GM19193 (cell line): ENCODE data around the gene NDUFB4.

Source experiments
- POLR2A ChIP-seq: IDR thresholded peaks from 4 replicates; pipeline ENCODE4 v1.6.1; 2011; ENCODE audit not compliant: insufficient read depth, insufficient read length; ENCODE audit errors: extremely low read depth

Gene NDUFB4

DNA sequence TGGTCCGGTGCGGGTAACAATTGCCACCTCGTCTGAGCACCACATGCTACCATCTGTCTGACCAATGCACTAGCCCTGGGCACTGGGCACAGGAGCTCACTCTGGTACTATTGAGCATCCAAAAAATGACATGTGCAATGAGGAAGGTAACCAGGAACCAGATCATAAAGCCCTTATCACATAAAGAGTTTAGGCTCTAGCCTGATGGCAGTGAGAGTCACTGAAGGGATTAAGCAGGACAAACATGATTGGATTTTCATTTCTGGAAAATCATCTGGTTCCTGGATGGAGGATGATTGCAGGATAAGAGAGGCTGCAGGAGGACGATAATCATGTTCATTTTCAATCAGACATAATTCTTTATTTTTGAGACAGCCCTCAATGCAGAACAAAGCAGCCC lies 12.4 kb downstream of the NDUFB4 start:
- TF ChIP-seq POLR2A, result no peak

DNA sequence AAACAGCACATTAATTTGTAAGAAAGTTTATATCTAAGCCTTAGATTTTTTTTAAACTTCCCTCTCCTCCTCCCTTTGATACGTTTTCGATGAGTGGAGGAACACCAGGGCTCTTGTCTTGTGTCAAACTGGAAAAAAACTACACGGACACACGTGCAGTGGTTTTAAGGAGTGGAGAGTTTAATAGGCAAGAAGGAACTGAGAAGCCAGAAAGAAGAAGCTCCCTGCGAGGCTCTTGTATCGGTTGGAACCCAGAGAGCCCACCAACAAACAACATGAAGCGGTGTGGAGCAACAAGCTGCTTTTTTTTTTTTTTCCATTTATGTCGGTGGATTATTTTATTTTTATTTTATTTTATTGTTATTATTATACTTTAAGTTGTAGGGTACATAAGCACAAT lies 18.6 kb downstream of the NDUFB4 start:
- no peak for TF ChIP-seq POLR2A

DNA sequence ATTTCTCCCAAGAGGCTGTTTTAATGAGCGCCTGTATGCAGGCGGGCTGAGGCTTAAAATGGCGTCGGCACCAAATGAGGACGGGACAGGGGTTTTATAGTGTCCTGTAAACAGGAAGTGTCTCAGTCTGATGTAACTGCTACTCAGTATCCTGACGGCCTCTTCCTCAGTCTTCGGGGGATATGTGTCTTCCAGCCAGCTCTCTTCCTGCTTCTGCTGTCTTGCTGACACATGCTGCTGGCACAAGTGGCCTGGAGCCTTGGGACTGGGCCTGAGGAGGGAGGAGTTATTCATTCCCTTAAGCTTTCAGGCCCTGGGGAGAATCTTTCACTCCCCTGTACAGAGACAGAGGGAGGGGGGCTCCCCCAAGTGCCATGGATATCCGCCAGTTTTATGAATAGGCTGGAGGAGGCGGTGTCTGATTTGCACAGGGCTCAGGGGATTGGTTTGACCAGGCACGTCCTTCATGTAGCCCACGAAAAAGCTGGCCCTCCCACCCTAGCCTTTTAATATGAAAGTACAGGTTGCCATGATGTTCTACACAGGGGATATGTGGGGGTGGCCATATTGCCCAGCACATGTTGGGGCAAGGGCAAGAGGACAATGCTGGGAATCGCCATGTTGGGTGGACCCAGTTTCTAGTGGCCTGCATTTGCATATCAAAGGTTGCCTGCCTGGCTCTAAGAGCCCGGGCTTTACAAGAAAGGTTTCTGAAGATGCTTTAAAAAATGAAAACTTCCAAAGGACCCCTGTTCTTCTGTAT lies 19.9 kb downstream of the NDUFB4 start:
- TF ChIP-seq POLR2A, result no peak

DNA sequence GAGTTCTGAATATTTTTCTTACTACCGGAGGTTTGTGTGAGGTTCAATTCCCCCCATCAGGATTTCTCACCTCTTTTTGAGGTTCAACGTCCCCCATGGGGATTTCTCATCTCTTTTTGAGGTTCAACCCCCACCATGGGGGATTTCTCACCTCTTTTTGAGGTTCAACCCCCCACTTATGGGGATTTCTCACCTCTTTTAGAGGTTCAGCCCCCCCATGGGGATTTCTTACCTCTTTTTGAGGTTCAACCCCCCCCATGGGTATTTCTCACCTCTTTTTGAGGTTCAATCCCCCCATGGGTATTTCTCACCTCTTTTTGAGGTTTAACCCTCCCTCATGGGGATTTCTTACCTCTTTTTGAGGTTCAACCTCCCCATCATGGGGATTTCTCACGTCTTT lies 26.3 kb downstream of the NDUFB4 start:
- no peak for TF ChIP-seq POLR2A

DNA sequence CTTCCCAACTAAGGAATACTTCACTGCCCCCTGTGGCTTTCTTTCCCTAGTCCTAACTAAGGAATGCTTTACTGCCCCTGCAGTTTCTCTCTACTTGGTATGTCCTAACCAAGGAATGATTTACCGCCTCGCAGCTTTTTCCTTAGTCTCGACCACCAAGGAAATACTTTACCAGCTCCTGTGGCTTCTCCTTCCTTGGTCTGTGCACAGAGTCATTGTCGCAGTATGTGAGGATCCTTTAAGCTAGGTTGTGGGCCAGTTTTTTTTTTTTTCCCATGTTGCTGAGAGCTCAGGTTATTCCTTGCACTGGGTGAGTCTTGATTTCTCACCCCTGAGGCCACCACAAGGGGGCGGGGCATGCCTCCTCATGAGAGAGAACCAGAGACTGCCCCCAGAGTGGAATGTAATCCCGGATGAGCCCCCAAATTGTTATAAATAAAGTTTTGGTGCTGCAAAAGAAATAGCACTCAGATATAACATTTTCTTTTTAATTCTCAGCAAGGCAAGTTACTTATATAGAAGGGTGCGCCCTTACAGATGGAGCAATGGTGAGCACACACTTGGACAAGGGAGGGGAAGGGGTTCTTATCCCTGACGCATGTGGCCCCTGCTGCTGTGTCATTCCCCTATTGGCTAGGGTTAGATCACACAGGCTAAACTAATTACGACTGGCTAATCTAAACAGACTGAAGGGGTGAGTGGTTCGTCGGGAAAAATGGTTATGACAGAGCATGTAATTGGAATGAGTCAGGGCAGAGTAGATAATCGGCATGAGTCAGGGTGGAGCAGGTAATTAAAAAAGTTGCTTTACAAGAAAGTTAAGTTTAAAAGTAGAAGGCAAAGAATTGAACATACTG lies 27.0 kb downstream of the NDUFB4 start:
- no peak for TF ChIP-seq POLR2A

DNA sequence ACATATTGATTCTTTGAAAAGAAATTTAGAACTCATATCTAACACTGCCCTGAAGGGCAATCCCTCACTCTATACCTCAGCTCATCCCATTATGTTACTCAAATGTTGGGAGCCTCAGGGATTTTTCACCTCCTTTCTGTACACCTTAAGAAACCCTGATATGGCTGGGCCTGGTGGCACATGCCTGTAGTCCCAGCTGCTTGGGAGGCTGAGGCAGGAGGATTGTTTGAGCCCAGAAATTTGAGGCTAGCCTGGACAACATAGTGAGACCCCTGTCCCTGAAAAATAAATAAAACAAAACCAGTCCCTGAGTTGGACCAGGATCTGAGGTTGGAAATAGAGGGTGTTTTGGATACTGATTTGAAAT lies 27.6 kb downstream of the NDUFB4 start:
- no peak for TF ChIP-seq POLR2A

DNA sequence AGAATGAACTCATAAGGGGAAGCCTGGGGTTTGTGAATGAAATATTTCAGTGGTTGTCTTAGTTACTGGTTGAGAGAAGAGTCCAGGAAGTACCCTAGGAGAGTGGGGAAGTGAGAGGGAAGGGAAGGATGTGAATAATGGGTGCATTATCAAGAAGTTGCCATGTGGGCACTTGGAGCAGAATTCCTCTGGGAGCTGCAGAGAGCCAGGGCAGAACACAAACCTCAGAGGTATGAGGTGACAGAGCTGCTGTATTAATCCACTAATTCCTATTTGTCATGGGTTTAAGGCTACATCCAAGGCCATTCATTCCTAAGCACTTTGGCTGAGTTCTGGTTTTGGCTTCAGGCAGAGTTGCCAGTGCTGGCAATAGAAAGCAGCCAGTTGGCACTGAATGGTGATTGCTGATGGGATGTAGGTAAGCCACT lies 29.0 kb downstream of the NDUFB4 start:
- no peak for TF ChIP-seq POLR2A

DNA sequence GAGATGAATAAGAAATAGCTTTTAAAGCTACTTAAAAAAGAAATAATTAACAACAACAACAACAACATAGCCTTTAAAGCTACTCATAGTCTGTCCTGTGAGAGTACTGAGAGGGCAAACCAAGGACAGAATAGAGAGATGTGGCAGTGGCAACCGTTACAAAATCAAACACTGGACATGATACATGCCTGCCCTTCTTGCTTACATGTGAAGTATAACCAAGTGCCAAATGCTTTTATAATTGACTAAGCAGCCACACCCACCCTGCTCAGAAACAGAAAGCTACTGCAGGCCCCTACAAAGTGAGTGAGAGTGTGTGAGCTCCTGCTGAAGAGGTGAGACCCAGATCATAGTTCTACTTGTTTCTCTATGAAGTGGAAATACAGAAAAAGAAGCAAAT lies 38.4 kb downstream of the NDUFB4 start:
- no peak for TF ChIP-seq POLR2A

DNA sequence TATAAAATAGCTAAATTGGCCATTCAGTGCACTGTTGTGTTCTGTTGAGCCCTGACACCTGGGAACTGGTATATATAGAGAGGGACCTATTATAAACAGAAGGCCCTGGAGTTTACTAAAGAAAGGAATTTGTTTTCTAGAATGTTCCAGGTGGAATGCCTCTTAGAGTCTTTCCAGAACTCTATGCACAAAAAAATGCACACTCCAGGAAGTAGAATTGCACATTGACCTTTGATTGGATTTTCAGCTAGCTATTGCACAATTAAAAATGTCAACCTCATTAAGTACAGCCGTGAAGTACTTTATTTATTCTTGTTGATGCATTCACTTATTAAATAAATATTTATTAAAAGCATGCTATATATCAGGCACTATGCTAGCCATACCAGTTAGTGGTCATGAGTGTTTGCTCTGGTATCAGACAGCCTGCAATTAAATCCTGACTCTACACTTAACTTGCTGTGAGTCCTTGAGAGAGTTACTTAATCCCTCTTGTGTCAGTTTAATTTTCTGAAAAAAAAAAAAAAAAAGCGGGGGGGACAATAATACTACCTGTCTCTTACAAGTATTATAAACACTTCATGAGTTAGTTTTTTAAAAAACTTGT lies 40.8 kb downstream of the NDUFB4 start:
- TF ChIP-seq POLR2A, result no peak

DNA sequence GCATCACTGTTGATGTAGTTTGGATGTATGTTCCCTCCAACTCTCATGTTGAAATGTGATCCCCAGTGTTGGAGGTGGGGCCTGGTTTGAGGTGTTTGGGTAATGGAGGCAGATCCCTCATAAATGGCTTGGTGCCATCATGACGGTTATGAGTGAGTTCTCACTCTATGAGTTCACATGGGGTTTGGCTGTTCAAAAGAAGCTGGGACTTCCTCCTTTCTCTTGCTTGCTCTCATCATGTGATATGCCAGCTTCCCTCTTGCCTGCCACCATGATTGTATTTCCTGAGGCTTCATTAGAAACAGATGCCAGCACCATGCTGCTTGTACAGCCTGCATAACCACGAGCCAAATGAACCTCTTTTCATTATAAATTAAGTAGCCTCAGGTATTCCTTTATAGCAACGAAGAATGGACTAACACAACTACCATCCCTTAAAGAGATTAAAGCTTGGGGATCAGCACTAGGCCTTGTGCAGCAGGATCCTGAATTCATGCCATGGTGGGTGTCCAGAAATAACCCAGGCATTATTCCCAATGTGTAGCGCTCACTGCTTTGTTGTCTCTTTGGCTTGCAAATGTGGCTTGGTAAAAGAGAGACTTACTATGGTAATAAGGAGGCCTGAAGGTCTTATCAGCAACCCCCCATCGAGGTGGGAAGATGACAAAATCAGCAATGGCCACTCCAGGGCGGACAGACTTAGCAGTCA lies 41.9 kb downstream of the NDUFB4 start:
- TF ChIP-seq POLR2A, result no peak

DNA sequence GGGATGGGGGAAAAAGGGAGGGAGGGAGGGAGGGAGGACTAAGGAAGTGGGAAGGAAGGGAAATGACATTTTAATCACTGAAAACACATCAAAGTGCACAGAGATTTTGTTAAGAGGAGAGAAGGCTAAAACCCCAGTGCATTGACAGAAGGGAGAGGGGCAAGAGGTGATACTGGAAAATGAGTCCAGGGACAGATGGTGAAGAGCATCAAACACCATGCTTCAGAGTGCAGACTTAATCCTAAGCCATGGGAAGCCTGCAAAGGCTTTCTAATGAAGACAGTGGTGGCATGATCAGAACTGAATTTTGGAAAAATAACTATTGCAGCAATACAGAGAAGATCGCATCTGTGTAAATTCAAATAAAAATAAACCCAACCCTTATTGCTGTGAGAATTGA lies 44.1 kb downstream of the NDUFB4 start:
- no peak for TF ChIP-seq POLR2A

DNA sequence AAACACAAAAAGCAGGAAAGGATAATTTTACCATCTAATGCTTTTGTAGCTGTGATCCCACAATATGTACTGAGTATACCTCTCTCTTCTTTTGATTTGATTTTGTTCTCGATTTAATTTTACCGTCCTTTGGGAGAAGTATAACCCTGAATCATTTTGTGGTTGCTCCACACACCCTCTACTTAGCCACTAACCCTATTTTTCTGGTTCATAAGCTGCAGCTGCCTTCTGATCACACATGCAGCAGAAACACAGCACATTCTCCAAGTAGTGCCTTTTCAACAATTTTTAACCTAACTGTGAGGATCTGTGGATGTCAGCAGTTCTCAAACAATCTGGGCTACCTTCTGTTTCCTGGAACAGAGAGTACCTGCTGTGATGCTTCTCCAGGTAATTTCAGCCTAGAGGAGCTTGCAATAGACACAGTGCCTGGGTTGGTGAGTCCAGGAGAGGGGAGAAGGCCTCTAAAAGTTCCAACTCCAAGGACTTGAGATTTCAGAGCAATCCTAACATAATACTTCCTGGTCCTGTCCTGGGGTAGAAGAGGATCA lies 45.6 kb downstream of the NDUFB4 start:
- TF ChIP-seq POLR2A, result no peak

DNA sequence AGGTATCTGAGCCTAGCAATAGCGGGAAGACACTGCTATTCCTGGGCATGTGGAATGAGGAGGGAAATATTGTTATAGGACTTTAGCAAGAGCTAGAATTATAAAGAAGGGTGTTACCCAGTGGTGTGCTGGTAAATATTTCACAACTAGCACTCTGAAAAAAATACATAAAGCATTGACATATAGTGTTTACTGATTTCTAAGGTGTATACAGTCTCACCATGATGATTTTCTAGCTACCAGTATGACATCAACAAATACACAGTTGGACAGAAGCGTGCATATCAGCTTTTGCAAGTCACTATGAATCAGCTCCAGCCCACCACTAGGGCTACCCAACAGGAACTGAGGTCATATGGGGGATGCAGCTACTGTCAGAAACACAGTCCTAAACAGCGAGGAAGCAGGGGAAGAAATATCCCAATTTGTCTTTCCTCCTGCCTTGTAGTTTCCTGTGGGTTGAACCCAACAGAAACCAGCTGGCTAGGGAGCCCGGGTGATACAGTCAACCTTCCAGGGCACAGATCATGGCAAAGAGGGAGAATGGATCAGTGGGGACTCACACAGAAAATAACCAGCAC lies 46.3 kb downstream of the NDUFB4 start:
- TF ChIP-seq POLR2A, result no peak

DNA sequence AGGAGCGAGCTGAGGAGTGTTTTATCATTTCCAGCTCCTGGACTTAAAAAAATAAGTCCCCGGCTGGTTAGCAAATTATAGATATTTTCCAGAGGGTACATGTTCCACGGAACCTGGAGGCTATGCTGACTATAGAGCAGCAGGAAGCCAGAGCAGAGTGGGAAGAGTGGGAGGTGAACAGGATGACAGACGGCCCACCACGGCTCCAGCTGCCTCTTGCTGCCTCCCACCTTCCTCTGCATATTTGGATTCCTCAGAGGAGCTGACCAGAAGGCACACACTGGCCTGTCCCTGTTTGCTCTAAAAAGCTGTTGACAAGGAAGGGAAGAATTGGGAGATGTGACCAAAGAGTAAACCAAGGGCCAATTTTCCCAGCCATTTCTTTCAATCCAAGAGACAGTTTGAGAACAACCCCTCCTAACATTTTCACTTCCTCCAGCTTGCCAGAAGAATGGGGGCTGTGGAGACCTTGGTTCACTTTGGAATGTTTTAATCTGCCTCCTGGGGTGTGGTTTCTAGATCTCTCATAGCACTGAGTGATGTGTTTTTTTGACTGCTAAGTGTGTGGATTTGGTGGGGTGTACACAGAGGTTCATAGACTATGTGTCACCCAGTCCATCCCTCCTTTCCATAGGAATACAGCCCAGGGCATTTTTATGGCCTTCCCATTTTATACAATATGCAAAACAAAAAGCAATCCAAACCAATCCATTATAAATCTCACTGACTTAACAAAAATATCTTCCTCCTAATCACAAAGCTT lies 49.1 kb downstream of the NDUFB4 start:
- no peak for TF ChIP-seq POLR2A
